ENCODE measurements around the gene CCR9. TPM values are rescaled to one million over a fixed set of nuclear protein-coding genes. Genes with fewer than 3 reads are reported as not detected.

The CCR9 gene
- total RNA-seq, 1 experiment from 2014 or later = not detected

- TF ChIP-seq REST (IDR thresholded peaks at IDR 0.05; ENCODE audit: low read depth) = no peak
- no peak for TF ChIP-seq EZH2 (IDR thresholded peaks at IDR 0.05)
- no peak for TF ChIP-seq JUND (IDR thresholded peaks at IDR 0.05)
- TF ChIP-seq EGR1 (IDR thresholded peaks at IDR 0.05; ENCODE audit: low read depth) = no peak
- TF ChIP-seq ELF1 (IDR thresholded peaks at IDR 0.05; ENCODE audit: borderline replicate concordance, low read depth) = no peak
- no peak for TF ChIP-seq RAD21 (IDR thresholded peaks at IDR 0.05; ENCODE audit: low read depth)
- TF ChIP-seq EZH2phosphoT487 (IDR thresholded peaks at IDR 0.05; ENCODE audit: borderline replicate concordance) = no peak
- no peak for TF ChIP-seq SRF (IDR thresholded peaks at IDR 0.05; ENCODE audit: low read depth)
- TF ChIP-seq ZFX (IDR thresholded peaks at IDR 0.05) = no peak
Measured at GRCh38 chr3:45842851-45843625, 43.3 kb upstream of the CCR9 start (continued).

GRCh38 chr3:45844616-45845015, 41.7 kb upstream of the CCR9 start:
- Histone ChIP-seq H3K27me3 (ENCODE audit: insufficient read depth, low read length) (peaks cover 13% of the 10 kb centered on the region; the same call in 1 of the 2 replicates), H3K9me2 (ENCODE audit: insufficient read depth) (no peaks in the 10 kb centered on the region), H3K4me1 (ENCODE audit: control insufficient read depth in 1 of 2, insufficient read depth in 2 of 2, low read length in 2 of 2) (peaks cover 3 to 14% of the 10 kb centered on the region in 2 experiments; a peak in 3 of 4 replicates), H4K20me1 (ENCODE audit: insufficient read depth) (no peaks in the 10 kb centered on the region), H3K27ac (ENCODE audit: low read depth, low read length) (no peak overlapping the region), H3K79me2 (ENCODE audit: insufficient read depth, low read length) (no peaks in the 10 kb centered on the region), H3K36me3 (ENCODE audit: control insufficient read depth in 1 of 2, insufficient read depth in 2 of 2, low read length in 2 of 2) (no peaks in the 10 kb centered on the region), H3K4me3 (replicated peaks in 1 of 2; ENCODE audit: low read depth in 1 of 2, low read length in 2 of 2) (no peak overlapping the region), H3K4me2 (ENCODE audit: low read length) (no peak overlapping the region), H3K9ac (ENCODE audit: low read length) (no peak overlapping the region), H3K9me3 (ENCODE audit: control insufficient read depth in 1 of 2, insufficient read depth in 1 of 2, low read depth in 1 of 2, low read length in 2 of 2) (no peaks in the 10 kb centered on the region), H2AFZ (ENCODE audit: low read depth, low read length, poor library complexity, severe bottlenecking) (no peak overlapping the region)
- DNase-seq (ENCODE audit: low read depth, low spot score) = no peak
- BruUV-seq (replicated peaks) = no TSS peak
- RAD21 ChIA-PET (ENCODE audit: low non-redundant PET in 1 of 2, low total read pairs in 2 of 2, uncharacterized antibody in 2 of 2, unreplicated experiment in 2 of 2) = no interaction called here
- POLR2A ChIA-PET = no interaction called here
- intact Hi-C loops (cut with micrococcal nuclease) = no loop called here
- CTCF ChIA-PET = no interaction called here
- no peak for ATAC-seq
- TF ChIP-seq YY1 (IDR thresholded peaks at IDR 0.05; ENCODE audit: extremely low read depth, insufficient replicate concordance, low read depth, low read length) (no peak), CBX3 (IDR thresholded peaks at IDR 0.05; ENCODE audit: low read depth) (no peak), JUND (IDR thresholded peaks at IDR 0.05) (no peak), FOSL1 (IDR thresholded peaks at IDR 0.05; ENCODE audit: low read depth) (no peak), SIN3A (IDR thresholded peaks at IDR 0.05; ENCODE audit: low read depth) (no peak), EZH2phosphoT487 (IDR thresholded peaks at IDR 0.05; ENCODE audit: borderline replicate concordance) (no peak), REST (IDR thresholded peaks at IDR 0.05; ENCODE audit: low read depth) (no peak), MAX (IDR thresholded peaks at IDR 0.05) (no peak), CEBPB (IDR thresholded peaks at IDR 0.05; ENCODE audit: low read depth) (no peak), SRF (IDR thresholded peaks at IDR 0.05; ENCODE audit: low read depth) (no peak), ZFX (IDR thresholded peaks at IDR 0.05) (no peak), ZNF274 (IDR thresholded peaks at IDR 0.05; ENCODE audit: low read depth, low read length) (no peak), EZH2 (IDR thresholded peaks at IDR 0.05) (no peak), TCF7L2 (IDR thresholded peaks at IDR 0.05; ENCODE audit: borderline replicate concordance, extremely low read depth, insufficient read depth, insufficient read length) (no peak), POLR2AphosphoS5 (IDR thresholded peaks at IDR 0.05; ENCODE audit: low read depth, low read length) (no peak)

Measured in HCT116 (cell line).